SK-N-DZ (cell line): ENCODE data around the gene LEO1. TPM values are rescaled to one million over a fixed set of nuclear protein-coding genes. Genes with fewer than 3 reads are reported as not detected.
A peak's percentile ranks its signal among the peaks of the same experiment; 100 is the strongest.

ENCODE experiments used
- DNase-seq: peaks from one replicate; pipeline ENCODE4 v3.0.0-alpha.2; 2015; ENCODE audit warnings: low spot score
- polyA plus RNA-seq, 2 experiments: library from polyadenylated mRNA; depleted of rRNA; stranded (reverse); fragments of >200 nt; gene quantifications; 2 replicates each; pipeline ENCODE4 v1.2.3, GENCODE V29; 2014

Gene LEO1
- 35.2 and 38.3 TPM in 2 replicates for polyA plus RNA-seq (2014; cell fraction: cytosol; rRNA removed)
- polyA plus RNA-seq (2014; cell fraction: nucleus; rRNA removed), result 21.0 and 23.0 TPM in 2 replicates

DNA sequence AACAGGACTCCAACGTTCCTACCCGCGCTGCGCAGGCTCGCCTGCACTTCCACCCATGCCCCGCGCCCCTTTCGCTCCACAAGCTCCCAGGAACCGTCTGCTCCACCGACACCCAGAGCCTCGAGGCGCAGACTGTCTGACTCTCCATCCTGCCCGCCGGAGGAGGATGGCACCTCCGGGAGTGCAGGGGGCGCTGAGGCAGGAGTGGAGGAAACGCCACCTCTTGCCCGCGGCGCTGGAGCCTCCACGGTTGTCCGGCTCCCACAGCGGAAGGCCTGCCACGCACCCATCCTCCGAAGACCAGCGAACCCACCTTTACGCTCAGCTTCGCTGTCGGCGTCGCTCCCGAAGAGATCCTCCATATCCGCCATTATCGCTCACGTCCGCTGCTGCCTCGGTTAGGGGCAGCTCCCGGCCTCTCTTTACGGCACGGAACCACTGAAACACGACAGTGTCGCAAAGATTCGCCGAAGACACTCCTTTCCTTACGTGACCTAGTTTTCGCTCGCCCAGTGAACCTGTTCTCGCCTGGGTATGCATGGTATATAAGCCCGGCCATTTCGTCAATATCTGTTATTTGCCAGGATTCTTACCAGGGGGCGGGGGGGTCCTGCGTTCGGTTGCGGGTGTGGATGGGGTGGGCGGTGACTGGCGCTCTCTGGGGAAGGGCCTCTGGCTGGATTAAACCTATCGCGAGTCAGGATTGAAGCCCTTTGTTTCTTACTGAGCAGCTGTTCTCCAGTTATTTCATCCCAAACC is at the start of gene LEO1:
Gene LEO1, minus strand, starts transcription at position 404 of the 759 bp plus-strand sequence. Its CDS starts 33 bp downstream, at position 371.
- DNase-seq, result peak; percentile 98

DNA sequence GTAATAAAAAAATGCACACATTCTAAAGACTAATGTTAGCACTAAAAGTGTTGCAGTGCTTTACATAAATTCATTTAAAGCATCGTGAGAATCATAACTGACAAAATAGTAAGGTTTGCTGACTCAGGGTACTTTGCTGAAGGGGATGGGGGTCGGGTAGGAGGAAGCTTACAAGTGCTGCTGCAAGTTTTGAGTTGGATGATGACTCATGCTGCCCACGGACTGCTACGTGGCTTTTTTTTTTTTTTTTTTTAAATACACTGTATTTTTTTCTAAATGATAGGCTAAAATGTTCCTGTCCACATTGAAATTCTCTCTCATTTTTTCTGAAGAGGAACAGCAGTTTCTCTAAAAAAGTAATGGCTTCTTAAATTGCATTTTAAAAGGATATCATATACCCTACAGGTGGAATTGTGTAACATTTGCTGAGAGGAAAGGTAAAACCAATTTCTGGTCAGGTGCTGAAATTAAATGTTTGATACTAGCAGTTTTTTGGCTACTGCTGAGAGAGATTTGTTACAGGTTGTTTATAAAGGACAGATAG is 49.6 kb upstream of the LEO1 start:
- no peak for DNase-seq

DNA sequence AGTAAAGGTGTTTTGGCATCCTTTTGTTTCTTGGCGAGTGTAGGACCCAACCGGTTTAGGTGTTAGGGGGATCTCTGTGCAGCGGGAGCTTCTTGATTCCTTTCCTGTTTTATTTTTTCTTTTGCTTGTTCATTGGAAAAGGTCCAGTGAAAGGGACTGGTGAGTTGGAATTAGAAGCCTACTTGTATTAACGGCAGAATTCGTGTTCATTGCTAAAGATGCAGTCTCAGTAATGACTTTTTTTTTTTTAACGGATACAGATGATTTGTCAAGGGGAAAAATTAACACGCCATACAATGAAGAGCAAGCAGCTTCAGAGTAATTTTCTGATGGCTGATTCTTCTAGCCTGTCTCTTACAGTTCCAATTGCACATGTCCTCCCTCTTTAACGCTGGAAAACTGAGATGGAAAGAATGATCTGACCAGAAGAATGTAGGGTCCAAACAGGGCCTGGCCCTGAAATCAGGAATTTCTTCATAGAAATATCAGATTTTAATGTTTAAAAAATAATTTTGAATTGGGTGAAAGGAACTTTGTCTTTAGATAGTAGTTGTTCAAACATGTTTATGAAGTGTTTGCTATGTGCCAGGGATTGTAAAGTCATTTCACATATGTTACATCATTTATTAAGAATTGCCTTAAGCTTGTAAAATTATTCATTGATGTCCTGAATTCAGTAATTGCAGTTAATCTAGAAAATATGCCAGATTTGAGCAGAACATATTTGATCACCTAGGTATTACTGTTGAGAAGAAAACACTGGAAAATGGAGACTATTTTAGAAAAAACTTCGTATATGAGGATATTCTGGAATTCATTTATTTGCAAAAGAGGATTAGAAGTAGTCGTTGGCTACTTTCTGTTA is 48.9 kb upstream of the LEO1 start:
- no peak for DNase-seq

DNA sequence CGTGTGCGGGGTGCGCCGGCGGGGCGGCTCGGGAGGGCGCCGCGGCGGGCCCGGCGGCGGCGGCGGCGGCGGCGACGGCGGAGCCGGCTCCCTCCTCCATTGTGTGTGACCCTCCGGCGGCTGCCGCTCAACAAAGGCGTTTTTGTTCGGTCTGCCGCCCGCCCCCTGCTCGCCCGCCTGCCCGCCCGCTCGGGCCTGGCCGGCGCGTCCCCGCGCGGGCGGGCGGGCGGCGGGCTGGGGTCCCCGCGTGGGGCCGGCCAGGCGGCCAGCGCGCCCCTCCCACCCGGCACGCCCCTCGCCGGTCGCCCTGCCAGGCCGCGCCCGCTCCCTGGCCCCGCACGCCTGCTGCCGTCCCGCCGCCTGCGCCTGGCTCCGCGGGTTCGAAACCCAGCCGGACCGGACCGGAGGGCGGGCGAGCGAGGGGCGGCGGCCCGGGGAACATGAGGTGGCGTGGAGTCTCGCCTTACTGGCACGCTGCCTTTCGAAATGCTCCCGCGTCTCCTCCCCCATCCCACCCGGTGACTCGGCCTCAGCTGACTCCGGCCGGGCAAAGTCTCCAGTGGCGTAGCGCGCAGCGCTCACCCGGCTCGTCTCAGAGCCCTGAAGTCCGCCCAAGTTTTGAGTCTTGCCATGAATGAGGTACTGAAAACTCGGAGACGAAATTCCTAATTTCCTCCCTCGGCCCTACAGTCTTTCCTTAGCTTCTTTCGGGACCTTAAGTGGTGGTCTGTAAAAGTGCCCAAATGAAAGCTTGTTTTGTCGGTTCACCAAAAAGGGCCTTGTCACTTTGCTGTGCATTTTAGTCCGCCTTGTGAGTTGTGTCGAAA is 48.0 kb upstream of the LEO1 start:
- DNase-seq, result peak; percentile 61

DNA sequence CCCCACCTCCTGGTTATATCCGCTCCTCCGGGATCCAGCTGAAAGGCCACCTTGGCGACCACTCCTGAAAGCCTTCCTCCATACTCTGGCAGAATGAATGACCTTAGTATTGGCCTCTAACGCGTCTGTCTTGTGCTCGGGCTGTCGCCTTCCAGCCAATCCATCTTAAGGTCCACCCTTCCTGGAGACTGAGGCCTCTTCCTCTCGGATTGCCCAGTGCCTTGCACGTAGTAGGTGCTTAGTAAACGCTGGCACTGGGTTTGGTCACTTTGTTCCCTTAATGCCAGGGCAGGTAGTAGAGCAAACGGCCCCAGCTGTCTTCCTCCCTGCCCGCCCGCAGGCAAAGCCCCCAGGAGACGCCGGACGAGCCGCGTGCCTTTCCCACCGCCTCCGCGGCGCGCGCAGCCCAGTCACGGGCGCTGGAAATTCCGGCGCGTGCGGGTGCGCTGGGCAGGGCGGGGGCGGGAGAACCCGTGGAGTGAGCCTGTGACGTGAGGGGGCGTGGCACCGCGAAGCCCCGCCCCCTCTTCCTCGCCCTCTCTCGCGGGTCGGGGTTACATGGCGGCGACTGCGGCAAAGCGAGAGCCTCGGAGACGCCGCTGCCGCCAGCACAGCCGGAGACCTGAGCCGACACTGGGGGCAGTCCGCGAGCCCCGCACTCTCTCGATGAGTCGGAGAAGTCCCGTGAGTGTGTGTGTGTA is 47.3 kb upstream of the LEO1 start, which contains the start of gene MAPK6:
Gene MAPK6, plus strand, starts transcription at position 527 of the 701 bp plus-strand sequence. CDS start 27,242 bp downstream, outside the sequence.
- DNase-seq, result peak; percentile 89

DNA sequence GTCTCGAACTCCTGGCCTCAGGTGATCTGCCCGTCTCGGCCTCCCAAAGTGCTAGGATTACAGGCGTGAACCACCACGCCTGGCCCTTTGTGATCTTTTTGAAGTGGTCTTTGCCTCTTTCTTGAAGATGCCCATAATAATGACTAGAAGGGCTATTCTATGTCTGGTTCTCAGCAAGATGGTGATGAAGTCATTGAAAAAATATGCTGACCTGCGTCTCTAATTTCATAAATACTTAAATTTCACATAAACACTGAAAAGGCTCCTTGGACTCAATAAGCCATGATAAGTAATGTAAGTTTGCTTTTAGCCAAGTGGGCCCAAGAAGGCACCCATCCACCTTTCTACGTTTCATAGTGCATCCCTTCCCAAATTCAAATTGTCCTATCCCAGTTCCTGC is 46.7 kb upstream of the LEO1 start:
- no peak for DNase-seq

DNA sequence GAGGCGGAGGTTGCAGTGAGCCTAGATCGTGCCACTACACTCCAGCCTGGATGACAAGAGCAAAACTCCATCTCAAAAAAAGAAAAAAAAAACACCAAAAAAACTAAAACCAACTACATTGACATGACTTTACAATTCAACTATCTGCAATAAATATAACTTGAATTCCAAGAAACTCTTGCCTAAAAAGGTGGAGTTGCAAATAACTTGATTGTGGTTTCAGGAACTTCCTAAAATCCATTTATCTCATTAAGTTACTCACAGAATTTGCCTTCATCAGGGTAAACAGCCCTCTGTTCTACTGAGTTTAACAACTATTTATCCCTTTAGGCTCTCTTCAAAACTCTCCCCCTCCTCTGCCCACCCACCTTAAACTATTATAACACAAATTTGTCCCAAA is 44.7 kb upstream of the LEO1 start:
- no peak for DNase-seq

DNA sequence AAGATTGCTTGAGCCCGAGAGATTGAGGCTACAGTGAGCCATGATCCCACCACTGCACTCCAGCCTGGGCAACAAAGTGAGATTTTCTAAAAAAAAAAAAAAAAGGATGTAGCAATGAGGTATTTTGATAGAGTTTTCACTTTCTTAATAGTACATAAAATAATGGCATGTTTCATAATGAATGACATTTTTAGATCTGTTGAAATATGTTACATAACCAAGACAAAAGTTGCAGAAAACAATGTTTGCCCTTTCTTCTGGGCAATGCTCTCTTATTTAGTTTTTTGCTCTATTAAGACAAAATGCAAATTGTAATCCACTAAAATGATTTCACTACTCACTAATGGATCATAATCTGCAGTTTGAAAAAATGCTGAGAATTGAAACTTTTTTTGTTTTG is 43.0 kb upstream of the LEO1 start:
- no peak for DNase-seq

DNA sequence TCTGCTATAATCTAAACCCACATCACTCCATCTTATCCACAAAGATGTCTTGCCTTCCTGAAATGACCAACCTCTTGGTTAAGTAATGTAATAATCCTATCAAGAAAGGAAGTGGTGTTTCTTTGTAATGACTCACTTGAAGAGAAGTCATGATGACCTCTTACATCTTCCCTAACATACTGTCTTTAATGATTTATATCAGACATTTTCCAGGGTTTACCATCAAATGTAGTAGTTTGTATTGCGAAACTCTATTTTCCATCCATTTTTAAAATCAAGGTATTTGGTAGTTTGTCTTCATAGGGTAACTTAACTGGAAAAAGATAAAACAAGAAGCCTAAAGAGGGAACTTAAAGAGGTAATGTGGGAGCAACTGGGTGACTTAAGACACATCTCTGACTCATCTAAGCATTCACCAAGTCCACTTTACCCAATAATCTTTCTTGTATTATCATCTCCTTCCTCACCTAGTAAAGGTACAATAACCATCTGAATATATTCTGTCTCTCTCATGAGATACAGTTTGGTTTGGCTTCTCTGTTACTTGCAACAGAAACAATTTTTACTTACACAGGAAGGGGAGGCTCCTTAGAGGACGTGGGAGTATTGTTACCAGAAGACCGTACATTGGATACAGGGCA is 41.7 kb upstream of the LEO1 start:
- DNase-seq, result no peak

DNA sequence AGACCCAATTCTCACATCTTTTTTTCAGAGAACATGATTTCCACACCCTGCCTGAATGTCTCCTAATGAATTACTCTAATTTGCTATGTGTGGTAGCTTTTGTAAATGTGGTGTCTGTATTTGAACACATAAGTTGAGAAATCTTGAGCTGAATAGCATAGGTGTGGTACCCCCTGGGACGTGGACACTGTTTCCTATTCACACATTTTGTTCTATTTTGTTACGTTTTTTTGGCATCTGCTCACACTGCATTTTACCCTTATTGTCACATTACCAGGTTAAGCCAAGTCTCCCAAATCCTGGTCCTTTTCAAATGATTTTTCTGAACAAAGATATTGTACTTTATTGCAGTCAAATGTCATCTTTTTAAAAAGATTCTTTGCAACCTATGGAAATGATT is 40.6 kb upstream of the LEO1 start:
- DNase-seq, result no peak

DNA sequence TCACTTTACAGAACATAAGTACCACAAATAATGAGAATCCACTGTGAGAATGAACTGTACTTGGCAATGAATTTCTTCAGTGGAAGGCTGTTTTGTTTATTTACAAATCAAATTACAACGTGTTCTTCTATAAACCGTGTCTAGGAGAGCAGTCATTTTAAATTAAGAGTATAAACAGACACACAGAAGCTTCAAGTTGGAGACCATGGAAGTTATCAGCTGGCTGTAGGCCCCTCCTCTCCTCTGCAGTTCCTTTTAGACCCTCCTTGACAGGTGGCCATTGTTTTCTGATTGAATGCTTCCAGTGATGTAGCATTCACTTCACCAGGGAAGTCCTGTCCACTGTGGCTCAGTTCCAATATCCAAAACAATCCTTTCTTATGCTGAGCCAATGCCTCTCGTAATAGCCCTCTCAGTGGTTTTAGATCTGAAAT is 40.1 kb upstream of the LEO1 start:
- DNase-seq, result peak; percentile 43

DNA sequence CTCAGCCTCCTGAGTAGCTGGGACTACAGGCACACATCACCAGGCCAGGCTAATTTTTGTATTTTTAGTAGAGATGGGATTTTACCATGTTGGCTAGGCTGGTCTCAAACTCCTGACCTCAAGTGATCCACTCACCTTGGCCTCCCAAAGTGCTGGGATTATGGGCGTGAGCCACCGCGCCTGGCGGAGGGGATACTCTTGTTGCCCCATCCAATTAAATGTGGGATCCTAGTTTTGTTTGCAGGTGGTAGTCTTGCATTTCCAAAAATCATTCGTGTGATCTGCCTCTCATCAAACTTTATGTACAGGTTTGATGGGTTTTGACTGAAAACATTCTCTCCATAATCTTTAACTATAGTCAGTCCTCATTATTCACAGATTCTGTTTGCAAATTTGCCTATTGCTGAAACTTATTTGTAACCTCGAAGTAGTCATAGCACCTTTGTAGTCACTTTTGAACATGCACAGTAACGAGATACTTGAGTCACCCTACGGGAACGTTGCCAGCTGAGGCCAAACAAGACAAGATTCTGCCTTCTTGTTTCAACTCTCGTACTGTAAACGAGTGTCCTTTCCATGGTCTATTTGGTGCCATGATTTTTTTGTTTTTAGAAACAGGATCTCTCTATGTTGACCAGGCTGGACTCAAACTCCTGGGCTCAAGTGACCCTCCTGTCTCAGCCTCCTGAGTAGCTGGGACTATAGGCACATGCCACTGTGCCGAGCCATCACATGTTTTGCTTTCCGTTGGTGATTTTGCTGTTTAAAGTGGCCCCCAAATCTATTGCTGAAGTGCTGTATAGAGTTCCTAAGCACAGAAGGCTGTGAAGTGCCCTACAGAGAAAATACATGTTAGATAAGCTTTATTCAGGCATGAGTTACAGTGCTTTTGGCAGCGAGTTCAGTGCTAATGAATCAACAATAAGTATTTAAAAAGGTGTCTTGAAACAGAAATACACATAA is 39.3 kb upstream of the LEO1 start:
- DNase-seq, result no peak

DNA sequence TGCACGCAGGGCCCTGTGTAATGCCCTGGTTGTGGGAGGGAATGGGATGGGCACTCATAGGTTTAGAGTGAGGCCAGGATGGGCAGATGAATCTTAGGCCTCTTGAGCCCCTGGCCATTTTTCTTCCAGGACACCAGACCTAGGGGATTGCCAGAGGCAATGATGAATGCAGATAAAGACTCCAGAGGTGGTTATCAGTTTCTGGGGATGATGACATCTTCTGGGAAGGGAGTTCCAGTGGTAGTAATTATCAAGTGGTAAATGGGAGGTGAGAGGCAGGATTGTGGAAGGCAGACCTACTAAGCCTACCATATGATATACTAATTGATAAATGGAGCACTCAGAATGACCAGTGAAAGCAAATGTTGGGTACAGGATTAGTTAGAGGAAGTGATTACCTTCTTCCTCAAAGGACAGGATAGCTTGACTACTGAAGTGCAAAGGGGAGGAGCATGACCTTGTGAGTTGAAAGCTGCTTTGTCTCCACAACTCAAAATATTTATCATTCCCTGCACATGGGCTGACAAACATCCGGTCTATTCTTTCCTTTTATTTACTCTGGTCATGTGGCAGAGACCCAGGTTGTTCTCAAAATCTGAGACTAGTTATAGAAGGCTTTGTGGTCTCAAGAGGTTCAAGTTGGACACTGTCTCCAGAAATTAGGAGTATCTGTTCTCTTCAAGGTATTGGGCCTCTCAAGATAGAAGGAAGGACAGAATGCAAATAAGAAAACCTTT is 37.3 kb upstream of the LEO1 start:
- DNase-seq, result peak; percentile 21

DNA sequence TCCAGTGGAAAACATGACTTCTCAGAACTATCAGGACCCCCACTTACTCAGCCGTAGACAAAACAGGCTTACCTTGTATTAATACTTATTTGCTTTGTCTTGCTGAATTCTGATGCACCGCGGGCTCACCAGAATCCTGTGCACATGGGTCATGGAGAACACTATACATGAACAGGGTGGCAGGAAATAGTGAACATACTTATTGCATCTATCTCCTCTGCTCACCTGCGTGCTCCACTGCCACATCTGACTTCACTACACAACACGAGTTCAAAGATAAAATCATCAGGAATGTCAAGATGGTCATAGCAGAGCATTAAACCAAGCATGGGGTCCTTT is 36.8 kb upstream of the LEO1 start:
- no peak for DNase-seq

DNA sequence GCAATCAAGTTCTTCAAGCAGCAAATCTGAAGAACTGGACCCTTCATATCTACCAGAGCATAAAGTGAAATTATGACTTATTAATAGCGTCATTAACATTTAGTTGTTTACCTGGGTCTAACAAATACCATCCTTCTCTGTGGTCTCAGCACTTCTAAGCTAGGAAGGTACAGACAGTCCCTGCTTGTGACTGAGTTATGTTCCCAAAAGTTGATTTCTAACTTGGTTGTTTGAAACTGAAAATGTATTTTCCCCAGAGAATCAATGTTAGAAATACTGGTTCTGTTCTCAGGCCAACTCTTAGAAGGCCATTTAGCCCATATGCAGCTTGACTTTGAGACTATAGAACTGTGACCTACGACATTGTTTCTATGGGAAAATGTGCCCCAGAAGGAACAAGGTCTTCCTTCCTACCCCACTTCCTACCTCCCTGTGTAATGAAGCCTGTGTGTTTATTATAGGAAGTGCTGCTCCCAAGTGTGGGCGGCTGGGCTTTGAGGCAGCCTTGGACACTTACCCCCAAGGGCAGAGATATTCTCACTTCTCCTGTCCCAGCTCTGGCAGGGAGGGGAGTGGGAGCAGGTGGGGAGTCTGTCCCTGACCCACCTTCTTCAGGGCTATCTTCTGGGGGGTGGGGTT is 35.2 kb upstream of the LEO1 start:
- DNase-seq, result no peak

DNA sequence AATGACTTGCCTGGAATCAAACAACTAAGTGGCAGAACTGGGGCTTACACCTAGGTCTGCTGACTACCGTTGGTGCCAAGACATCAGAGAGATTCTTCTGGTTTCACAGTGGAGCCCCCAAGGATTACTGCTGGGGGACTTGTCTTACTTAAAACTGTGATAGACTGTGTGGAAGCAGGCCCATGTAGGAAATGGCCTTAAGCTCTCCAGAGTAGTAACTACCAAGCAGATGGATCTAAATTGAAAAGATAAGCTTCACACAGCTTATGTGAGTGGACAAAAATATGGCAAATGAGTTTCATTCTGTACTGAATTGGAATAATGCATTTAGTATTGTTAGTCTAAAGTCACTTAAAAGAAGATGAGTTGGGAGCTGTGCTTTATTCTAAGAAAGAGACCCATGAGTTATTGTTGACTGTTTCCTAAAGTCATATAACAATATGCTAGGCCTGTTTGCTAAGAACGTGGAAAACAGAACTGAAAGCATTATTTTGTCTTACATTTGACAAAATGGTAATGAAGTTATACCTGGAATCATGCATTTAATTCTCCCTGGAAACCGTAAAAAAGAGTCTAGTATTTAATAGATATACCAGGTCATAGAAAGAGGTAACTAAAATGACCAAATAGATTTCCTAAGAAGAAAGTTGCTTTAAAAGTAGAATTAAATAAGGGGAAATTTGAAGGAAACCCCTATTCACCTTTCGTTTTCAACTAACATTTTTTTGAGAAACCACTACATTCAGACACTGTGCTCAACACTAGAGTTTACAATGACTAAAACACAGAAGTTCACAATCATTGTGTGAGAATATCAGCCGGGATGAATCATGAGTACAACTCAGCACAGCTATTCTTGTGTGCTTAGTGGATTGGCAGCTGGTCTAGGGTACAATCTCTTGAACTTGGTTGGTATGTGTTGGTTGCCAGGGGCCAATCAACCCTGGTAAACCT is 34.4 kb upstream of the LEO1 start:
- DNase-seq, result no peak

DNA sequence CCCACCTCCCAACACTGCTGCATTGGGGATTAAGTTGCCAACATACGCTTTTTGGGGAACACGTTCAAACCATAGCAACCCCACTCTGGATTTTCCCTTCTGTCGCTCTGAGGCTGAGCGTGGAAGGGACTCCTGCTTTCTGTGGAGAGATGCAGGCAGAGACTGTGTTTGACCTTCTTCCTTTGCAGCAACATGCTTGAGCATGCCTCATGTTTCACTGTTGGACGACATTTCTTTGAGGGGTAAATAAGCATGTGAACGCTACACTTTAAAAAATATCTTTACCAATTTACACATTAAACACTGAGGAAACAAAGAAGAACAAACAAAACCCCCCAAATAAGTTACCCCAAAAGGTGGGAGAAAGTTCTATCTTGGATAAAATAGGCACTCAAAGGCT is 33.2 kb upstream of the LEO1 start:
- no peak for DNase-seq
